HepG2 (cell line): Measurements from ENCODE around the gene LARP1. TPM values are rescaled to one million over a fixed set of nuclear protein-coding genes. Genes with fewer than 3 reads are reported as not detected.

Source experiments
- GTF2F1 ChIP-seq: fragments of 150-350 bp; IDR thresholded peaks from 2 replicates; pipeline ENCODE4 v1.6.1; 2014; ENCODE audit warnings: low read length
- MBNL3 ChIP-seq: fragments of 250-450 bp; sonication (Bioruptor Pico); conservative IDR thresholded peaks from 2 replicates; pipeline ENCODE4 v1.8.0; 2022; ENCODE audit warnings: mild to moderate bottlenecking, inconsistent platforms
- NFYC ChIP-seq: IDR thresholded peaks from 2 replicates; pipeline ENCODE4 v1.6.1; 2016; ENCODE audit warnings: missing genetic modification reagents, missing compliant biosample characterization
- RFX1 ChIP-seq: fragments of 450-650 bp; IDR thresholded peaks from 2 replicates; pipeline ENCODE4 v1.6.1; 2017
- SRSF4 ChIP-seq: fragments of 200-400 bp; formaldehyde crosslinking; IDR thresholded peaks from one replicate; pipeline ENCODE4 v1.6.1; 2018; ENCODE audit warnings: mild to moderate bottlenecking, low read depth, low read length, moderate library complexity; ENCODE audit not compliant: poor library complexity, severe bottlenecking
- XRCC5 ChIP-seq: fragments of 200-400 bp; formaldehyde crosslinking; optimal IDR thresholded peaks from 2 replicates; pipeline ENCODE3; 2017; ENCODE audit warnings: mild to moderate bottlenecking, low read length
- ZMYM3 ChIP-seq: sonication (generic); formaldehyde crosslinking; IDR thresholded peaks from 2 replicates; pipeline ENCODE4 v1.5.1; 2020; ENCODE audit warnings: mild to moderate bottlenecking, missing genetic modification reagents
- ZMYM4 ChIP-seq: sonication (generic); formaldehyde crosslinking; IDR thresholded peaks from 2 replicates; pipeline ENCODE4 v1.8.1; 2023; ENCODE audit warnings: mild to moderate bottlenecking, missing genetic modification reagents
- ZNF274 ChIP-seq: sonication (generic); formaldehyde crosslinking; IDR thresholded peaks from 2 replicates; pipeline ENCODE4 v1.5.1; 2020; ENCODE audit warnings: mild to moderate bottlenecking, missing genetic modification reagents
- ZNF33B ChIP-seq: sonication (generic); formaldehyde crosslinking; IDR thresholded peaks from 2 replicates; pipeline ENCODE4 v1.5.1; 2020; ENCODE audit warnings: mild to moderate bottlenecking, missing genetic modification reagents
- ZNF747 ChIP-seq: sonication (generic); formaldehyde crosslinking; IDR thresholded peaks from 2 replicates; pipeline ENCODE4 v1.8.1; 2023; ENCODE audit warnings: missing genetic modification reagents, mild to moderate bottlenecking, borderline replicate concordance
- polyA plus RNA-seq, 8 experiments: library from polyadenylated mRNA; depleted of rRNA in 3 of 8; stranded (reverse) in 7 of 8; unstranded in 1 of 8; fragments of >200 nt; fragmentation: Illumina TruSeq in 4 of 8; extraction: Trizol in 4 of 8; gene quantifications; 2 replicates each; pipeline versions ENCODE4 v1.2.1 to v1.2.3, GENCODE V29; 2011 to 2016; ENCODE audit warnings: low read depth in 4 of 8, missing spikeins in 1 of 8, mixed read lengths in 1 of 8; ENCODE audit not compliant: insufficient read depth in 1 of 8
- total RNA-seq, 5 experiments: library from RNA; depleted of rRNA; stranded (reverse); fragments of >200 nt; fragmentation: Illumina TruSeq; extraction: Trizol; gene quantifications; 2 replicates each; pipeline ENCODE4 v1.2.3, GENCODE V29; 2016; ENCODE audit warnings: low read depth in 1 of 5
- TF ChIP-seq, protein P1 (sequence below): sonication (generic); formaldehyde crosslinking; IDR thresholded peaks from 2 replicates; pipeline ENCODE4 v1.4.0; 2020; ENCODE audit warnings: missing genetic modification reagents
- TF ChIP-seq, protein P2 (sequence below): IDR thresholded peaks from 2 replicates; pipeline ENCODE4 v1.6.1; 2016; ENCODE audit warnings: mild to moderate bottlenecking
- TF ChIP-seq, protein P3 (sequence below): sonication (generic); formaldehyde crosslinking; IDR thresholded peaks from 2 replicates; pipeline ENCODE4 v1.4.0; 2020; ENCODE audit warnings: low read depth, mild to moderate bottlenecking, missing genetic modification reagents
- TF ChIP-seq, protein P4 (sequence below): sonication (generic); formaldehyde crosslinking; IDR thresholded peaks from 2 replicates; pipeline ENCODE4 v1.8.1; 2023; ENCODE audit warnings: missing genetic modification reagents, mild to moderate bottlenecking, borderline replicate concordance
- TF ChIP-seq, protein P5 (sequence below): IDR thresholded peaks from 2 replicates; pipeline ENCODE4 v1.6.1; 2016; ENCODE audit warnings: low read depth, missing genetic modification reagents, missing compliant biosample characterization

The LARP1 gene
- total and polyA plus RNA-seq, 2 of the 13 experiments (the other 11 are each of a cell fraction or from before 2014, with no cell fraction given) = 45.2 to 61.4 TPM

DNA sequence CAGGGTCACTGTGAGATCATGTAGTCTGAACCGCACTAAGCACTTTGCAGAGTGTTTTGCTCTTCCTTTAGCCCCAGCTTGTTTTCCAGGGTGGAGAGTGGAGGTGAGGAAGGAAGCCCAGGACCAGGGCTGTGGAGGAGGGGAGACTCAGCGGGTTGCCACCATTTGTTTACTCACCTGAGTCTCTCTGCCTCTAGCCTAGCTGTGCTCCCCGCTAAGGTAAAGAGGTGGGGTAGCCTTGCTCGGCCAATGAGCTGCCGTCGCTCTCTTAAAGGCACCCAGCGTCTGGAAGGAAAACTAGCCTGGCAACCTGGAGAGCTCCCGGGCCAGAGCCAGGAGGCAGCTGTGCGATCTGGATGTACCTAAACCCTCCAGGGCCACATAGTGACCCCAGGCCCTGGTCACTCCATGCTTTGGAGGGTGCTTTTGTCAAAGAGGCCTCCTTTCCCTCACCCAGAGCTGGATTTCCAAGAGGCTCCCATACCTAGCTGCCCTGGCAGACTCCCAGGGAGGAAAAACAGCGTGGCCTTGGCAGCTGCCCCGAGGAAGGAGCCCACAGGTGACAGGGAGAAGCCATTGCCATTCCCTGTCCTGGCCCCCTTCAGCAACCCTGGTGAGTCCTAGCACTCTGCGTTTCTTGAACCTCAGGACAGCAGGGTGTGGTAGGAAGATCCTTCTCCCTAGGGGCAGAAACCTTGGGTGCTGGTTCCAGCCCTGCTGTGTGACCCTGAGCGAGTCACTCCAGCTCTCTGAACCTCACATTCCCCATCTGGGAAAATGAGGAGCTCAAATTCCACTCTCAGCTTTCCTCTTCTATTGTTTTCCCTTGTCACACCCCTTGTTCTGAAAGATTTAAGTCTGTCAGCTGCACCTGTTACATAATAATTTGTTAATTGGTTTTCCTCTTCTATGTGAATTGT lies 42.4 kb upstream of the LARP1 start (continued):
- TF ChIP-seq MBNL3 = no peak
- TF ChIP-seq ZMYM4 (CRISPR knock-in tag) = no peak
- TF ChIP-seq, protein P1, sequence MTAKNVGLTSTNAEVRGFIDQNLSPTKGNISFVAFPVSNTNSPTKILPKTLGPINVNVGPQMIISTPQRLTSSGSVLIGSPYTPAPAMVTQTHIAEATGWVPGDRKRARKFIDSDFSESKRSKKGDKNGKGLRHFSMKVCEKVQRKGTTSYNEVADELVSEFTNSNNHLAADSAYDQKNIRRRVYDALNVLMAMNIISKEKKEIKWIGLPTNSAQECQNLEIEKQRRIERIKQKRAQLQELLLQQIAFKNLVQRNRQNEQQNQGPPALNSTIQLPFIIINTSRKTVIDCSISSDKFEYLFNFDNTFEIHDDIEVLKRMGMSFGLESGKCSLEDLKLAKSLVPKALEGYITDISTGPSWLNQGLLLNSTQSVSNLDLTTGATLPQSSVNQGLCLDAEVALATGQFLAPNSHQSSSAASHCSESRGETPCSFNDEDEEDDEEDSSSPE (CRISPR knock-in tag) = no peak
- no peak for TF ChIP-seq ZNF747 (CRISPR knock-in tag)
- no peak for TF ChIP-seq RFX1
- TF ChIP-seq XRCC5 = no peak
- TF ChIP-seq, protein P2, sequence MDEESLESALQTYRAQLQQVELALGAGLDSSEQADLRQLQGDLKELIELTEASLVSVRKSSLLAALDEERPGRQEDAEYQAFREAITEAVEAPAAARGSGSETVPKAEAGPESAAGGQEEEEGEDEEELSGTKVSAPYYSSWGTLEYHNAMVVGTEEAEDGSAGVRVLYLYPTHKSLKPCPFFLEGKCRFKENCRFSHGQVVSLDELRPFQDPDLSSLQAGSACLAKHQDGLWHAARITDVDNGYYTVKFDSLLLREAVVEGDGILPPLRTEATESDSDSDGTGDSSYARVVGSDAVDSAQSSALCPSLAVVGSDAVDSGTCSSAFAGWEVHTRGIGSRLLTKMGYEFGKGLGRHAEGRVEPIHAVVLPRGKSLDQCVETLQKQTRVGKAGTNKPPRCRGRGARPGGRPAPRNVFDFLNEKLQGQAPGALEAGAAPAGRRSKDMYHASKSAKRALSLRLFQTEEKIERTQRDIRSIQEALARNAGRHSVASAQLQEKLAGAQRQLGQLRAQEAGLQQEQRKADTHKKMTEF (CRISPR knock-in tag) = no peak
- peak; percentile 50 for TF ChIP-seq NFYC (CRISPR knock-in tag)
- TF ChIP-seq GTF2F1 = no peak
- TF ChIP-seq, protein P3, sequence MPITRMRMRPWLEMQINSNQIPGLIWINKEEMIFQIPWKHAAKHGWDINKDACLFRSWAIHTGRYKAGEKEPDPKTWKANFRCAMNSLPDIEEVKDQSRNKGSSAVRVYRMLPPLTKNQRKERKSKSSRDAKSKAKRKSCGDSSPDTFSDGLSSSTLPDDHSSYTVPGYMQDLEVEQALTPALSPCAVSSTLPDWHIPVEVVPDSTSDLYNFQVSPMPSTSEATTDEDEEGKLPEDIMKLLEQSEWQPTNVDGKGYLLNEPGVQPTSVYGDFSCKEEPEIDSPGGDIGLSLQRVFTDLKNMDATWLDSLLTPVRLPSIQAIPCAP = no peak
- 0 out of 2 replicates have a peak, but pooled peaks have one; percentile 30 for TF ChIP-seq ZNF274 (CRISPR knock-in tag)
- no peak for TF ChIP-seq SRSF4
- peak; percentile 93 for TF ChIP-seq ZMYM3 (CRISPR knock-in tag)
- TF ChIP-seq, protein P4, sequence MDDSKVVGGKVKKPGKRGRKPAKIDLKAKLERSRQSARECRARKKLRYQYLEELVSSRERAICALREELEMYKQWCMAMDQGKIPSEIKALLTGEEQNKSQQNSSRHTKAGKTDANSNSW (CRISPR knock-in tag) = no peak
- no peak for TF ChIP-seq ZNF33B (CRISPR knock-in tag)
- TF ChIP-seq, protein P5, sequence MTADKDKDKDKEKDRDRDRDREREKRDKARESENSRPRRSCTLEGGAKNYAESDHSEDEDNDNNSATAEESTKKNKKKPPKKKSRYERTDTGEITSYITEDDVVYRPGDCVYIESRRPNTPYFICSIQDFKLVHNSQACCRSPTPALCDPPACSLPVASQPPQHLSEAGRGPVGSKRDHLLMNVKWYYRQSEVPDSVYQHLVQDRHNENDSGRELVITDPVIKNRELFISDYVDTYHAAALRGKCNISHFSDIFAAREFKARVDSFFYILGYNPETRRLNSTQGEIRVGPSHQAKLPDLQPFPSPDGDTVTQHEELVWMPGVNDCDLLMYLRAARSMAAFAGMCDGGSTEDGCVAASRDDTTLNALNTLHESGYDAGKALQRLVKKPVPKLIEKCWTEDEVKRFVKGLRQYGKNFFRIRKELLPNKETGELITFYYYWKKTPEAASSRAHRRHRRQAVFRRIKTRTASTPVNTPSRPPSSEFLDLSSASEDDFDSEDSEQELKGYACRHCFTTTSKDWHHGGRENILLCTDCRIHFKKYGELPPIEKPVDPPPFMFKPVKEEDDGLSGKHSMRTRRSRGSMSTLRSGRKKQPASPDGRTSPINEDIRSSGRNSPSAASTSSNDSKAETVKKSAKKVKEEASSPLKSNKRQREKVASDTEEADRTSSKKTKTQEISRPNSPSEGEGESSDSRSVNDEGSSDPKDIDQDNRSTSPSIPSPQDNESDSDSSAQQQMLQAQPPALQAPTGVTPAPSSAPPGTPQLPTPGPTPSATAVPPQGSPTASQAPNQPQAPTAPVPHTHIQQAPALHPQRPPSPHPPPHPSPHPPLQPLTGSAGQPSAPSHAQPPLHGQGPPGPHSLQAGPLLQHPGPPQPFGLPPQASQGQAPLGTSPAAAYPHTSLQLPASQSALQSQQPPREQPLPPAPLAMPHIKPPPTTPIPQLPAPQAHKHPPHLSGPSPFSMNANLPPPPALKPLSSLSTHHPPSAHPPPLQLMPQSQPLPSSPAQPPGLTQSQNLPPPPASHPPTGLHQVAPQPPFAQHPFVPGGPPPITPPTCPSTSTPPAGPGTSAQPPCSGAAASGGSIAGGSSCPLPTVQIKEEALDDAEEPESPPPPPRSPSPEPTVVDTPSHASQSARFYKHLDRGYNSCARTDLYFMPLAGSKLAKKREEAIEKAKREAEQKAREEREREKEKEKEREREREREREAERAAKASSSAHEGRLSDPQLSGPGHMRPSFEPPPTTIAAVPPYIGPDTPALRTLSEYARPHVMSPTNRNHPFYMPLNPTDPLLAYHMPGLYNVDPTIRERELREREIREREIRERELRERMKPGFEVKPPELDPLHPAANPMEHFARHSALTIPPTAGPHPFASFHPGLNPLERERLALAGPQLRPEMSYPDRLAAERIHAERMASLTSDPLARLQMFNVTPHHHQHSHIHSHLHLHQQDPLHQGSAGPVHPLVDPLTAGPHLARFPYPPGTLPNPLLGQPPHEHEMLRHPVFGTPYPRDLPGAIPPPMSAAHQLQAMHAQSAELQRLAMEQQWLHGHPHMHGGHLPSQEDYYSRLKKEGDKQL = no peak
